HG02642 (cell line): ENCODE data around the gene EFEMP1.
"Not testable (repeated sequence)": the region's sequence is repeated elsewhere in the genome, so short reads cannot be mapped to it uniquely, and the experiment has no call there.

Experiments used
- ATAC-seq: cut with Tn5 transposase; IDR thresholded peaks from one replicate; pipeline ENCODE4 v1.9.1; 2021; ENCODE audit warnings: mild to moderate bottlenecking; ENCODE audit not compliant: unreplicated experiment, poor library complexity

EFEMP1 gene

GRCh38 chr2:55839182-55839819 is 84.3 kb downstream of the EFEMP1 start:
- ATAC-seq, result no peak

- no peak for ATAC-seq
Measured at GRCh38 chr2:55838653-55839052, 84.9 kb downstream of the EFEMP1 start.

- not testable (repeated sequence) for ATAC-seq
Measured at GRCh38 chr2:55838117-55838516, 85.5 kb downstream of the EFEMP1 start.

GRCh38 chr2:55837073-55837472 is 86.5 kb downstream of the EFEMP1 start:
- ATAC-seq, result no peak

GRCh38 chr2:55831671-55832410 is 91.7 kb downstream of the EFEMP1 start:
- not testable (repeated sequence) for ATAC-seq

- no peak for ATAC-seq
Measured at GRCh38 chr2:55827855-55828254, 95.7 kb downstream of the EFEMP1 start.

GRCh38 chr2:55827428-55827827 is 96.2 kb downstream of the EFEMP1 start:
- ATAC-seq, result not testable (repeated sequence)

GRCh38 chr2:55826246-55826645 is 97.3 kb downstream of the EFEMP1 start:
- ATAC-seq, result no peak

- ATAC-seq, result no peak
Measured at GRCh38 chr2:55824551-55825096, 99.0 kb downstream of the EFEMP1 start.
